ENCODE data around the gene KCTD10.

DNA sequence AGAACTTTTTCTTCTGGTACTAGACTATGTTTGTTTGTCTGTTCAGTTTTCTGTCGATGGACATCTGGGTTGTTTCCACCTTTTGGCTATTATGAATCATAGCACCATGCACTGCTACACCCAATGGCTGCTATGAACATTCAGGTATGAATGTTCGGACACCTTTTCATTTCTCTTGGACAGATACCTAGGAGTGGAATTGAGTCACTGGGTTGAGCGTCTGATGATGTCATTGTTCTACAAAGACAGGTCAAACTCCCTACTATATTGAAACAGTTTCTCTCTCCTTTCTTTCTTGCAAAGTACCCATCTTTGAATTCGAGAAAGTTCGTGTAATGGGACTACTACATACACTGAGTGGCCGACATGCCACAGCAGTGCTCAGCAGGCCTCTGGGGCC, 44.7 kb downstream of the KCTD10 start:
- TF ChIP-seq CTCF (IDR thresholded peaks at IDR 0.05), result no peak
- no peak for TF ChIP-seq MYC (IDR thresholded peaks at IDR 0.05; ENCODE audit: borderline replicate concordance, low read length)
- no peak for TF ChIP-seq POLR2A (IDR thresholded peaks at IDR 0.05; ENCODE audit: low read length)
- no peak for TF ChIP-seq MAFK (IDR thresholded peaks at IDR 0.05; ENCODE audit: partially characterized antibody)
- no peak for TF ChIP-seq JUNB (IDR thresholded peaks at IDR 0.05)
- no peak for TF ChIP-seq EP300 (IDR thresholded peaks at IDR 0.05)
- TF ChIP-seq RFX5 (IDR thresholded peaks at IDR 0.05), result no peak
- no peak for TF ChIP-seq MAX (IDR thresholded peaks at IDR 0.05)
- no peak for TF ChIP-seq PBX3 (IDR thresholded peaks at IDR 0.05)
- TF ChIP-seq ELK1 (IDR thresholded peaks at IDR 0.05; ENCODE audit: low read depth, low read length), result no peak
- TF ChIP-seq HDAC2 (IDR thresholded peaks at IDR 0.05), result no peak
- no peak for TF ChIP-seq RAD21 (conservative IDR thresholded peaks at IDR 0.05 in 1 of 2, IDR thresholded peaks at IDR 0.05 in 1 of 2)
- no peak for TF ChIP-seq HOXA7 (CRISPR knock-in tag; IDR thresholded peaks at IDR 0.05)
- no peak for TF ChIP-seq GATA3 (IDR thresholded peaks at IDR 0.05; ENCODE audit: borderline replicate concordance)

Measured in A549 (cell line).